HepG2 (cell line): ENCODE data around the gene ABCA13. TPM values are rescaled to one million over a fixed set of nuclear protein-coding genes. Genes with fewer than 3 reads are reported as not detected.

Experiments used
- ATAC-seq: fragments of 200-7000 bp; cut with Tn5 transposase; 3 replicates; pipeline ENCODE4 v1.9.1; 2020; ENCODE audit warnings: mild to moderate bottlenecking, moderate library complexity
- BruUV-seq: library from RNA; stranded (reverse); fragments of 400-500 nt; replicated peaks from 2 replicates; lab custom pipeline; 2021; lab: Mats Ljungman, UMichigan
- CTCF ChIA-PET: fragments of 300-600 bp; formaldehyde crosslinking; extraction: SDS; loops from one replicate; lab custom pipeline; 2021; ENCODE audit warnings: low total read pairs, inconsistent platforms, low intra/inter-chr PET ratio; lab: Yijun Ruan, JAX
- POLR2A ChIA-PET: fragments of 350-600 bp; sonication (Branson Sonifier 250); formaldehyde crosslinking; loops from one replicate; lab custom pipeline; 2020; ENCODE audit warnings: antibody characterized with exemption, inconsistent platforms; lab: Yijun Ruan, JAX
- DNase-seq: peaks from one replicate; pipeline ENCODE4 v3.0.0-alpha.2; 2015; ENCODE audit warnings: low spot score
- FAIRE-seq: peaks from 3 replicates; lab custom pipeline; 2011; peaks lifted over from hg19 to GRCh38; lab: Jason Lieb, UNC
- H2AFZ ChIP-seq: one replicate; pipeline ENCODE4 v1.6.1; 2011; ENCODE audit warnings: low read length, inconsistent platforms
- H3K27ac ChIP-seq: fragments of 300-600 bp; 3 replicates; pipeline ENCODE4 v1.8.0; 2011; ENCODE audit warnings: mixed run types, mild to moderate bottlenecking, mixed read lengths, low read length, inconsistent platforms; ENCODE audit not compliant: insufficient read depth; ENCODE audit errors: extremely low read length
- H3K27me3 ChIP-seq, 2 experiments: fragments of 200-600 bp in 1 of 2; 2 replicates in 1 of 2; 3 replicates in 1 of 2; pipeline versions ENCODE4 v1.6.0 to v1.8.0; 2011; ENCODE audit warnings: low read length in 2 of 2, mild to moderate bottlenecking in 2 of 2, moderate library complexity in 2 of 2, inconsistent platforms in 1 of 2; ENCODE audit not compliant: insufficient read depth in 2 of 2, control insufficient read depth in 1 of 2
- H3K36me3 ChIP-seq, 2 experiments: fragments of 200-600 bp in 1 of 2; replicated peaks in 1 of 2; 2 replicates in 1 of 2; 3 replicates in 1 of 2; pipeline versions ENCODE4 v1.5.1 to v1.8.0; 2011; ENCODE audit warnings: low read length in 2 of 2, inconsistent platforms in 1 of 2; ENCODE audit not compliant: insufficient read depth in 2 of 2, control insufficient read depth in 1 of 2
- H3K4me1 ChIP-seq: 2 replicates; pipeline ENCODE4 v1.5.1; 2012; ENCODE audit warnings: low read length, inconsistent platforms; ENCODE audit not compliant: insufficient read depth
- H3K4me2 ChIP-seq: 2 replicates; pipeline ENCODE4 v1.6.0; 2011; ENCODE audit warnings: low read depth, low read length, inconsistent platforms
- H3K4me3 ChIP-seq, 3 experiments: fragments of 200-600 bp in 1 of 3; sonication (generic), shearing (Covaris generic) in 1 of 3; replicated peaks in 1 of 3; 2 replicates each; pipeline ENCODE4 v1.5.1; 2011 to 2016; ENCODE audit warnings: low read length in 3 of 3, inconsistent platforms in 2 of 3, low read depth in 2 of 3, mild to moderate bottlenecking in 2 of 3, control low read depth in 1 of 3, mixed read lengths in 1 of 3; ENCODE audit not compliant: insufficient read depth in 1 of 3
- H3K79me2 ChIP-seq: one replicate; pipeline ENCODE4 v1.6.1; 2011; ENCODE audit warnings: low read length, inconsistent platforms; ENCODE audit not compliant: insufficient read depth
- H3K9ac ChIP-seq: 2 replicates; pipeline ENCODE4 v1.6.0; 2011; ENCODE audit warnings: mild to moderate bottlenecking, low read depth, low read length, inconsistent platforms; ENCODE audit not compliant: insufficient read depth
- H3K9me3 ChIP-seq: 2 replicates; pipeline ENCODE4 v1.5.1; 2012; ENCODE audit warnings: mild to moderate bottlenecking, low read length
- H4K20me1 ChIP-seq: 2 replicates; pipeline ENCODE4 v1.6.0; 2011; ENCODE audit warnings: inconsistent platforms, mild to moderate bottlenecking, low read length, moderate library complexity; ENCODE audit not compliant: insufficient read depth
- ATM ChIP-seq: fragments of 450-650 bp; IDR thresholded peaks from 2 replicates; pipeline ENCODE4 v1.7.1; 2017; ENCODE audit warnings: mild to moderate bottlenecking, borderline replicate concordance
- ELF4 ChIP-seq: sonication (generic); formaldehyde crosslinking; IDR thresholded peaks from 2 replicates; pipeline ENCODE4 v1.5.0; 2020; ENCODE audit warnings: missing genetic modification reagents, mild to moderate bottlenecking, moderate library complexity, borderline replicate concordance
- FOXA1 ChIP-seq, 2 experiments: fragments of 450-650 bp in 1 of 2; sonication (generic) in 1 of 2; formaldehyde crosslinking in 1 of 2; IDR thresholded peaks; 2 replicates each; pipeline versions ENCODE4 v1.4.0 to v1.6.1; 2016 to 2020; ENCODE audit warnings: missing genetic modification reagents in 1 of 2
- GATAD1 ChIP-seq: IDR thresholded peaks from 2 replicates; pipeline ENCODE4 v1.6.1; 2016; ENCODE audit warnings: missing genetic modification reagents, missing compliant biosample characterization
- NONO ChIP-seq, 2 experiments: fragments of 450-650 bp in 1 of 2; sonication (generic) in 1 of 2; formaldehyde crosslinking in 1 of 2; IDR thresholded peaks in 1 of 2; conservative IDR thresholded peaks in 1 of 2; 2 replicates each; pipeline versions ENCODE4 v1.6.1 to v1.8.0; 2017 to 2022; ENCODE audit warnings: mild to moderate bottlenecking in 1 of 2, missing genetic modification reagents in 1 of 2, moderate library complexity in 1 of 2
- POGZ ChIP-seq: sonication (generic); formaldehyde crosslinking; IDR thresholded peaks from 2 replicates; pipeline ENCODE4 v1.4.0; 2020; ENCODE audit warnings: mild to moderate bottlenecking, missing genetic modification reagents
- RBAK ChIP-seq: sonication (generic); formaldehyde crosslinking; IDR thresholded peaks from 2 replicates; pipeline ENCODE4 v1.5.1; 2020; ENCODE audit warnings: mild to moderate bottlenecking, missing genetic modification reagents
- REPIN1 ChIP-seq: sonication (generic); formaldehyde crosslinking; IDR thresholded peaks from 2 replicates; pipeline ENCODE4 v1.8.0; 2022; ENCODE audit warnings: missing genetic modification reagents, low read depth, mild to moderate bottlenecking, borderline replicate concordance
- SIX1 ChIP-seq: sonication (generic); formaldehyde crosslinking; IDR thresholded peaks from 2 replicates; pipeline ENCODE4 v1.4.0; 2020; ENCODE audit warnings: missing genetic modification reagents, borderline replicate concordance
- SIX4 ChIP-seq: sonication (generic); formaldehyde crosslinking; IDR thresholded peaks from 2 replicates; pipeline ENCODE4 v1.4.0; 2020; ENCODE audit warnings: missing genetic modification reagents
- SRSF9 ChIP-seq: fragments of 200-400 bp; formaldehyde crosslinking; IDR thresholded peaks from 2 replicates; pipeline ENCODE4 v1.6.1; 2018; ENCODE audit warnings: borderline replicate concordance, mild to moderate bottlenecking, low read depth, low read length; ENCODE audit not compliant: insufficient read depth, poor library complexity, severe bottlenecking
- TEF ChIP-seq: sonication (generic); formaldehyde crosslinking; IDR thresholded peaks from 2 replicates; pipeline ENCODE4 v1.5.0; 2020; ENCODE audit warnings: missing genetic modification reagents
- XRCC5 ChIP-seq: fragments of 200-400 bp; formaldehyde crosslinking; optimal IDR thresholded peaks from 2 replicates; pipeline ENCODE3; 2017; ENCODE audit warnings: mild to moderate bottlenecking, low read length
- ZMAT3 ChIP-seq: sonication (generic); formaldehyde crosslinking; conservative IDR thresholded peaks from 2 replicates; pipeline ENCODE4 v1.7.0; 2021; ENCODE audit warnings: missing genetic modification reagents
- ZMYM4 ChIP-seq: sonication (generic); formaldehyde crosslinking; IDR thresholded peaks from 2 replicates; pipeline ENCODE4 v1.8.1; 2023; ENCODE audit warnings: mild to moderate bottlenecking, missing genetic modification reagents
- ZNF343 ChIP-seq: sonication (generic); formaldehyde crosslinking; IDR thresholded peaks from 2 replicates; pipeline ENCODE4 v1.4.0; 2020; ENCODE audit warnings: mild to moderate bottlenecking, missing genetic modification reagents
- ZNF549 ChIP-seq: sonication (generic); formaldehyde crosslinking; IDR thresholded peaks from 2 replicates; pipeline ENCODE4 v1.5.0; 2020; ENCODE audit warnings: missing genetic modification reagents
- ZNF562 ChIP-seq: sonication (generic); formaldehyde crosslinking; IDR thresholded peaks from 2 replicates; pipeline ENCODE4 v1.8.0; 2022; ENCODE audit warnings: missing genetic modification reagents, borderline replicate concordance
- ZNF619 ChIP-seq: sonication (generic); formaldehyde crosslinking; IDR thresholded peaks from 2 replicates; pipeline ENCODE4 v1.4.0; 2020; ENCODE audit warnings: mild to moderate bottlenecking, missing genetic modification reagents
- ZNF747 ChIP-seq: sonication (generic); formaldehyde crosslinking; IDR thresholded peaks from 2 replicates; pipeline ENCODE4 v1.8.1; 2023; ENCODE audit warnings: missing genetic modification reagents, mild to moderate bottlenecking, borderline replicate concordance
- ZSCAN20 ChIP-seq: sonication (generic); formaldehyde crosslinking; IDR thresholded peaks from 2 replicates; pipeline ENCODE4 v1.4.0; 2020; ENCODE audit warnings: missing genetic modification reagents, mild to moderate bottlenecking, borderline replicate concordance
- ZSCAN25 ChIP-seq: sonication (generic); formaldehyde crosslinking; IDR thresholded peaks from 2 replicates; pipeline ENCODE4 v1.8.0; 2022; ENCODE audit warnings: mild to moderate bottlenecking, missing genetic modification reagents
- WGBS: methylation state at CpG from one replicate; pipeline ENCODE4 v1.1.6; 2017; ENCODE audit warnings: low lambda C conversion rate; 5-methylcytosine and 5-hydroxymethylcytosine counted together
- in situ Hi-C: cut with HindIII; loops from 2 replicates; pipeline ENCODE4 v1.10.0; 2017; ENCODE audit warnings: low pct_unique_long_range_greater_than_20kb; ENCODE audit not compliant: extremely low pct_ligation_motif_present
- intact Hi-C: fragments of 100-400 bp; cut with micrococcal nuclease; formaldehyde crosslinking; loops from one replicate; pipeline ENCODE4 v1.10.0; 2022; ENCODE audit not compliant: unreplicated experiment
- polyA plus RNA-seq, 8 experiments: library from polyadenylated mRNA; depleted of rRNA in 3 of 8; stranded (reverse) in 7 of 8; unstranded in 1 of 8; fragments of >200 nt; fragmentation: Illumina TruSeq in 4 of 8; extraction: Trizol in 4 of 8; gene quantifications; 2 replicates each; pipeline versions ENCODE4 v1.2.1 to v1.2.3, GENCODE V29; 2011 to 2016; ENCODE audit warnings: low read depth in 4 of 8, missing spikeins in 1 of 8, mixed read lengths in 1 of 8; ENCODE audit not compliant: insufficient read depth in 1 of 8
- total RNA-seq, 5 experiments: library from RNA; depleted of rRNA; stranded (reverse); fragments of >200 nt; fragmentation: Illumina TruSeq; extraction: Trizol; gene quantifications; 2 replicates each; pipeline ENCODE4 v1.2.3, GENCODE V29; 2016; ENCODE audit warnings: low read depth in 1 of 5

ABCA13 gene
- total and polyA plus RNA-seq, 2 of the 13 experiments (the other 11 are each of a cell fraction or from before 2014, with no cell fraction given), result 0.03 TPM; not detected in 1

- TF ChIP-seq ZNF619 (CRISPR knock-in tag) (no peak), NONO (IDR thresholded peaks at IDR 0.05) (no peak), NONO (CRISPR knock-in tag; conservative IDR thresholded peaks at IDR 0.05) (no peak), ZMAT3 (CRISPR knock-in tag) (no peak), SRSF9 (no peak), RBAK (CRISPR knock-in tag) (no peak), ZMYM4 (no peak), ZNF549 (CRISPR knock-in tag) (no peak)
Observed at GRCh38 chr7:48380921-48381320, 209.7 kb downstream of the ABCA13 start (continued).

GRCh38 chr7:48381571-48381970 is 210.3 kb downstream of the ABCA13 start:
- no peak for ATAC-seq
- no TSS peak for BruUV-seq

More at GRCh38 chr7:48381571-48381970, 210.3 kb downstream of the ABCA13 start:
- Histone ChIP-seq H3K79me2 (no peaks in the 10 kb centered on the region), H3K9ac (no peak overlapping the region), H3K27me3 (no peaks in the 10 kb centered on the region), H3K4me1 (no peaks in the 10 kb centered on the region), H3K9me3 (no peaks in the 10 kb centered on the region), H3K27ac (no peak overlapping the region), H4K20me1 (no peaks in the 10 kb centered on the region), H2AFZ (no peak overlapping the region), H3K36me3 (no peaks in the 10 kb centered on the region), H3K4me3 (no peak overlapping the region), H3K4me2 (no peak overlapping the region)
- ChIA-PET POLR2A (no interaction called here), CTCF (no interaction called here)
- intact Hi-C loops (no loop called here), in situ Hi-C loops (no loop called here)
- 24% methylated on average over 8 of the region's 8 CpGs for WGBS
- no peak for FAIRE-seq
- no peak for TF ChIP-seq ZSCAN25 (CRISPR knock-in tag)
- no peak for TF ChIP-seq TEF (CRISPR knock-in tag)
- no peak for TF ChIP-seq FOXA1 (IDR thresholded peaks at IDR 0.05)
- no peak for TF ChIP-seq FOXA1 (CRISPR knock-in tag; IDR thresholded peaks at IDR 0.05)
- TF ChIP-seq ATM, result no peak
- no peak for TF ChIP-seq XRCC5
- TF ChIP-seq ZSCAN20, result no peak
- no peak for TF ChIP-seq POGZ (CRISPR knock-in tag)
- no peak for TF ChIP-seq ZNF343 (CRISPR knock-in tag)
- no peak for TF ChIP-seq GATAD1 (CRISPR knock-in tag)
- no peak for TF ChIP-seq ZNF747 (CRISPR knock-in tag)
- no peak for TF ChIP-seq REPIN1
- no peak for TF ChIP-seq ZNF562
- no peak for TF ChIP-seq SIX1 (CRISPR knock-in tag)
- no peak for TF ChIP-seq SIX4 (CRISPR knock-in tag)
- TF ChIP-seq ELF4, result no peak
- DNase-seq, result no peak
